Measurements from ENCODE around the gene ZMIZ1. TPM values are rescaled to one million over a fixed set of nuclear protein-coding genes. Genes with fewer than 3 reads are reported as not detected.

ZMIZ1 gene
- total and polyA plus RNA-seq, 4 donors, result 18.3 to 80.2 (median 42.6) TPM

DNA sequence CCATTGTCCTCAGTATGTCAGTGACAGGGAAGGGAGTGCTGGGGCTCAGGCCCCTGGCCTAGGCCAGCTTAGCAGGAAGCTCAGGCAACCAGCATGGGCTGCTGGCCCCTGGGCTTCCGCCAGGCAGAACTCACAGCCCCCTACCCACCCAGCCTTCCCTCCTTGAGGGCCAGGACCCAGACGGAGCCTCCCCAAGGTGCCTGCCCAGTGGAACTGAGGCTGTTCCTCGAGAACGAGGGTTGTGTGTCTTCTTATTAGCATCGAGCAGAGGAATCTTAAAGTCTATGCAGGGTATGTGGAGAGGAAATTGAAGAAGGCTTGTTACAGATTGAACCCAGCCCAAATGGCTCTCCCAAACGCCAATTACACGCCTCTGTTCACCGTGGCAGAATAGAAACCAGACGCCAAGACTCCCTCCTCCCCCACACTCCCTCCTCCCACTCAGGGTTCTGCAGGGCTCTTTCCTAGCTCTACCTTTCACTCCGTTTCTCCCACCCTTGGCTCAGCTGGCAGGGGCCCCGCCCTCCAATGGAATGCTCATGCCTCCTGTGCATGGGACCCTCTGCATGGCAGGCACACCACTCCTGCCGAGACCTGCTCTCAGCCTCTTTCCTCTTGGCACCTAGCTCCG lies 134.4 kb downstream of the ZMIZ1 start:
- no peak for ATAC-seq (ENCODE audit: insufficient read depth, low FRiP score)

DNA sequence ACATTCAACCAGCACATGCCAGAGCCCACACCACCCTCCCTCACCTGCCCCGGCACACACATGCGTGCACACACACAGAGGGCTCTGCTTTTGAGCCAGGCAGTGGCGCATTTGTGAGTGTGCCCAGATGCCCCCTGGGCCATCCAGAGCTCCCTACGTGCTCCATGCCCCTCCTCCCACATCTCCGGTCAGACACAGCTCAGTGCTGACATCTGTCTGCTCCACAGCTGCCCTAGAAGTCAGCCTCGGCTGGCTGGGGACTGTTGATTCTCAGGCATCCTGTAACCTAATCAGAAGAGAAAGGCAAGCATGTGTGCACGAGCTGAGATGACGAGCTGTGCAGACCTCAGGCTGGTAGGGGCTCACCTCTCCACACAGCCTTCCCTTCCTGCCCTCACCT lies 135.1 kb downstream of the ZMIZ1 start:
- peaks cover 0 to 7% (median 0%) of the 10 kb centered on the region in 5 donors for H3K4me1 ChIP-seq (ENCODE audit: control insufficient read depth in 5 of 5, insufficient read depth in 5 of 5, low read length in 5 of 5)
- no peak for ATAC-seq (ENCODE audit: insufficient read depth, low FRiP score)
- H3K9ac ChIP-seq (ENCODE audit: insufficient read depth in 1 of 2, low read length in 2 of 2), result no peak overlapping the region
- peaks cover 0 to 49% (median 26%) of the 10 kb centered on the region in 4 donors for H3K36me3 ChIP-seq (ENCODE audit: control insufficient read depth in 4 of 4, insufficient read depth in 4 of 4, low read length in 4 of 4)
- WGBS, 2 donors, result 81 to 83% methylated on average over 8 of the region's 8 CpGs
- H3K9me3 ChIP-seq (ENCODE audit: control insufficient read depth in 4 of 4, insufficient read depth in 3 of 4, low read length in 3 of 4), result no peaks in the 10 kb centered on the region
- no peak overlapping the region for H3K27ac ChIP-seq (ENCODE audit: low read depth in 1 of 2, low read length in 1 of 2)
- TF ChIP-seq, protein P1, sequence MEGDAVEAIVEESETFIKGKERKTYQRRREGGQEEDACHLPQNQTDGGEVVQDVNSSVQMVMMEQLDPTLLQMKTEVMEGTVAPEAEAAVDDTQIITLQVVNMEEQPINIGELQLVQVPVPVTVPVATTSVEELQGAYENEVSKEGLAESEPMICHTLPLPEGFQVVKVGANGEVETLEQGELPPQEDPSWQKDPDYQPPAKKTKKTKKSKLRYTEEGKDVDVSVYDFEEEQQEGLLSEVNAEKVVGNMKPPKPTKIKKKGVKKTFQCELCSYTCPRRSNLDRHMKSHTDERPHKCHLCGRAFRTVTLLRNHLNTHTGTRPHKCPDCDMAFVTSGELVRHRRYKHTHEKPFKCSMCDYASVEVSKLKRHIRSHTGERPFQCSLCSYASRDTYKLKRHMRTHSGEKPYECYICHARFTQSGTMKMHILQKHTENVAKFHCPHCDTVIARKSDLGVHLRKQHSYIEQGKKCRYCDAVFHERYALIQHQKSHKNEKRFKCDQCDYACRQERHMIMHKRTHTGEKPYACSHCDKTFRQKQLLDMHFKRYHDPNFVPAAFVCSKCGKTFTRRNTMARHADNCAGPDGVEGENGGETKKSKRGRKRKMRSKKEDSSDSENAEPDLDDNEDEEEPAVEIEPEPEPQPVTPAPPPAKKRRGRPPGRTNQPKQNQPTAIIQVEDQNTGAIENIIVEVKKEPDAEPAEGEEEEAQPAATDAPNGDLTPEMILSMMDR (IDR thresholded peaks at IDR 0.05; ENCODE audit: control extremely low read depth, extremely low read depth), result no peak
- H3K27me3 ChIP-seq (ENCODE audit: control insufficient read depth in 3 of 3, insufficient read depth in 3 of 3, low read length in 2 of 3), result no peaks in the 10 kb centered on the region
- DNase-seq, result no peak
- H3K4me3 ChIP-seq, result no peak overlapping the region

More for the DNA sequence above, 134.4 kb downstream of the ZMIZ1 start:
- Histone ChIP-seq H3K9me3 (ENCODE audit: control insufficient read depth in 4 of 4, insufficient read depth in 3 of 4, low read length in 3 of 4) (no peaks in the 10 kb centered on the region), H3K9ac (ENCODE audit: insufficient read depth in 1 of 2, low read length in 2 of 2) (no peak overlapping the region), H3K36me3 (ENCODE audit: control insufficient read depth in 4 of 4, insufficient read depth in 4 of 4, low read length in 4 of 4) (peaks cover 0 to 44% (median 21%) of the 10 kb centered on the region in 4 donors), H3K4me1 (ENCODE audit: control insufficient read depth in 5 of 5, insufficient read depth in 5 of 5, low read length in 5 of 5) (peaks cover 0 to 7% (median 0%) of the 10 kb centered on the region in 5 donors), H3K27ac (ENCODE audit: low read depth in 1 of 2, low read length in 1 of 2) (no peak overlapping the region), H3K27me3 (ENCODE audit: control insufficient read depth in 3 of 3, insufficient read depth in 3 of 3, low read length in 2 of 3) (no peaks in the 10 kb centered on the region), H3K4me3 (no peak overlapping the region)
- 67 to 92% methylated on average over 13 of the region's 13 CpGs for WGBS, 2 donors
- TF ChIP-seq, protein P1 (IDR thresholded peaks at IDR 0.05; ENCODE audit: control extremely low read depth, extremely low read depth), result no peak
- no peak for DNase-seq

DNA sequence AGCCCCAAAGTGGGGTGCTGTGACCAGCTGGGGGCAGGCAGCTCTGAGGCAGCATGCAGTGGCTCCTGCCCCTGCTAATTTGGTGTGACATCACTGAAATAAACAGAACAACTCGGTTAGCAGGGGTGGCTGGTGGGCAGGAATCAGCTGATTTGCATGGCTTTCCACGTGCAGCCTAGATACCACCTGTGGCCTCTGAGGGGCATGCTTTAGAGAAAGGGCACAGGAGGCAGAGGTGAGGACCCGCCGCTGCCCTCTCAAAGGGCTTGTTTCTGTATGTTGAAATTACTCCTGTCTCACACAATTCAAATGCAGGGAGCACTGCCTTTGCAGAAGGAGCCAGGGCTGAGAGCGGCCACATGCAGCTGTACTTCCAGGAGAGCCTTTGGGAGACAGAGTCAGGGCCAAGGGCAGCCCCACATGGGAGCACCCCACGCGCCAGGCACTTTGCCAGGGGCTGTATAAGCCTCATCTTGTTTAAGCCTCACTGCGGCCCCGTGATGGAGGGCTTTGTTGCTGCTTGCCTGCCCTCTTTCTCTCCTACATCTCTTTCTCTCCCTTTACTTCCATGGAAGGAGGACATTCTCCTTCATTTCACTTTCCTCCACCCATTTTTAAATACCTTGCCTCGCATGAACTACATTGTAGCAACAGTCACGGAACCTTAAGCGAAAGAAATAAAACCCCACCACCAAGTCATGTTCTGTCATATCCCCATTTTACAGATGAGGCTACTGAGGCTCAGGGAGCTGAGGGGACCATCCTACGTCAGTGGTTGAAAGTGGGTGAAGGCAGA lies 137.7 kb downstream of the ZMIZ1 start:
- Histone ChIP-seq H3K27ac (ENCODE audit: low read depth in 1 of 2, low read length in 1 of 2) (no peak overlapping the region), H3K36me3 (ENCODE audit: control insufficient read depth in 4 of 4, insufficient read depth in 4 of 4, low read length in 4 of 4) (peaks cover 0 to 62% (median 29%) of the 10 kb centered on the region in 4 donors), H3K4me3 (no peak overlapping the region), H3K9ac (ENCODE audit: insufficient read depth in 1 of 2, low read length in 2 of 2) (no peak overlapping the region), H3K27me3 (ENCODE audit: control insufficient read depth in 3 of 3, insufficient read depth in 3 of 3, low read length in 2 of 3) (no peaks in the 10 kb centered on the region), H3K9me3 (ENCODE audit: control insufficient read depth in 4 of 4, insufficient read depth in 3 of 4, low read length in 3 of 4) (no peaks in the 10 kb centered on the region), H3K4me1 (ENCODE audit: control insufficient read depth in 5 of 5, insufficient read depth in 5 of 5, low read length in 5 of 5) (peaks cover 0 to 7% (median 0%) of the 10 kb centered on the region in 5 donors)
- TF ChIP-seq, protein P1 (IDR thresholded peaks at IDR 0.05; ENCODE audit: control extremely low read depth, extremely low read depth), result no peak
- 85 to 88% methylated on average over 13 of the region's 13 CpGs for WGBS, 2 donors
- ATAC-seq (ENCODE audit: insufficient read depth, low FRiP score) (no peak), DNase-seq (no peak)

Data from lung (tissue), 12 donors.